ENCODE data around the gene NPAS2.

NPAS2 gene

DNA sequence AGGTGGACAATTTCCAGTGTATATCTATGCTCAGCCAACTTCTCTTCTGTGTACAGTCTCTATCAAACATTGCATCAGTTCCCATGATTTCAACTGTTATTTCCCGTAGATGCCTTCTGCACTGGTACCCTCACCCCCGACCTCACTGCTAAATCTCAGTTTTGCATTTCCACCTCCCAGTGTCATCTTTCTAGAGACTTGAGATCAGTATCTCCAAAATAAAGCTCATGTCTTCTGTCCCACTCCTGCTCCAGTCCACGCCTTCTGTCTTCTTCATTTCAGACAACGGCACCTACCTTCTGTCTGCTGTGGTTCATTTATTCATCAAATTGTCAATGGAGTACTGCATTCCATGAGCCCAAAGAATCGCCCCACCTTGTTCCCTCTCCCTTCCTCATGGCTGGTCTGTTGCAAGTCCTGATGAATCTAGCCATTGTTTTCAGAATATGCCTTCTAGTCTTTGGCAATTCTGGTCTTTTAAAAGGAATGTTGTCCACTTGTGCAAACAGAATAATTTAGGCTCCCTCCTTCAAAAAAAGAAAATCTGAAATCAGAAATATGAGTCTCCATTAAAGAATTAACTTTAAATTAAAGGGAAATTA lies 23.3 kb upstream of the NPAS2 start:
- no peak for DNase-seq
- intact Hi-C loops (cut with DNase I; ENCODE audit: low total_unique reads): no loop called here
- no peaks in the 10 kb centered on the region for H3K9me3 ChIP-seq
- no peaks in the 10 kb centered on the region for H3K36me3 ChIP-seq
- peaks cover 0 to 3% of the 10 kb centered on the region in 2 donors for H3K27me3 ChIP-seq
- peaks cover 0 to 6% (median 0%) of the 10 kb centered on the region in 4 donors for H3K4me1 ChIP-seq
- TF ChIP-seq, protein P1, sequence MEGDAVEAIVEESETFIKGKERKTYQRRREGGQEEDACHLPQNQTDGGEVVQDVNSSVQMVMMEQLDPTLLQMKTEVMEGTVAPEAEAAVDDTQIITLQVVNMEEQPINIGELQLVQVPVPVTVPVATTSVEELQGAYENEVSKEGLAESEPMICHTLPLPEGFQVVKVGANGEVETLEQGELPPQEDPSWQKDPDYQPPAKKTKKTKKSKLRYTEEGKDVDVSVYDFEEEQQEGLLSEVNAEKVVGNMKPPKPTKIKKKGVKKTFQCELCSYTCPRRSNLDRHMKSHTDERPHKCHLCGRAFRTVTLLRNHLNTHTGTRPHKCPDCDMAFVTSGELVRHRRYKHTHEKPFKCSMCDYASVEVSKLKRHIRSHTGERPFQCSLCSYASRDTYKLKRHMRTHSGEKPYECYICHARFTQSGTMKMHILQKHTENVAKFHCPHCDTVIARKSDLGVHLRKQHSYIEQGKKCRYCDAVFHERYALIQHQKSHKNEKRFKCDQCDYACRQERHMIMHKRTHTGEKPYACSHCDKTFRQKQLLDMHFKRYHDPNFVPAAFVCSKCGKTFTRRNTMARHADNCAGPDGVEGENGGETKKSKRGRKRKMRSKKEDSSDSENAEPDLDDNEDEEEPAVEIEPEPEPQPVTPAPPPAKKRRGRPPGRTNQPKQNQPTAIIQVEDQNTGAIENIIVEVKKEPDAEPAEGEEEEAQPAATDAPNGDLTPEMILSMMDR (IDR thresholded peaks at IDR 0.05): no peak
- H3K27ac ChIP-seq: no peak overlapping the region
- no peak overlapping the region for H3K4me3 ChIP-seq

DNA sequence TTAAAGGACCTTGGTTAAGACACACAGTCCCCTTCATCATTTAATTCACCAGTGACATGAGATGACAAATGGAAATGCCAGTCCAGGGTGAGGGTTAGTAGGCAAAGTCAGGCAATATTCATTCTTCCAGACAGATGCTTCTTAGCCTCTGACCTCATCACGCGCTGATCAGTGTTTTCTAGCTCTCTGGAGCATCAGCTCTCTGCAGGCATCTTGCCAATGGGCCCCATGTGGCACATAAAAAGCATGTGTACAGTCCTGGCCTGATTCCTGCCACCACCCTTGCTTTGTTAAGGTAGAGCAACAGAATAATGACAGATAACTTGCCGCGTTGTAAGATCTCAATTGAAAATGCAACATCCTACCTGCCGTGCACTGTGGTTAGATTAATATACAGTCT lies 20.3 kb upstream of the NPAS2 start:
- Histone ChIP-seq H3K27me3 (peaks cover 0 to 3% of the 10 kb centered on the region in 2 donors), H3K27ac (no peak overlapping the region), H3K36me3 (no peaks in the 10 kb centered on the region), H3K9me3 (no peaks in the 10 kb centered on the region), H3K4me3 (no peak overlapping the region), H3K4me1 (peaks cover 0 to 6% (median 0%) of the 10 kb centered on the region in 4 donors)
- DNase-seq: no peak
- intact Hi-C loops (cut with DNase I; ENCODE audit: low total_unique reads): no loop called here
- TF ChIP-seq, protein P1 (IDR thresholded peaks at IDR 0.05): no peak

DNA sequence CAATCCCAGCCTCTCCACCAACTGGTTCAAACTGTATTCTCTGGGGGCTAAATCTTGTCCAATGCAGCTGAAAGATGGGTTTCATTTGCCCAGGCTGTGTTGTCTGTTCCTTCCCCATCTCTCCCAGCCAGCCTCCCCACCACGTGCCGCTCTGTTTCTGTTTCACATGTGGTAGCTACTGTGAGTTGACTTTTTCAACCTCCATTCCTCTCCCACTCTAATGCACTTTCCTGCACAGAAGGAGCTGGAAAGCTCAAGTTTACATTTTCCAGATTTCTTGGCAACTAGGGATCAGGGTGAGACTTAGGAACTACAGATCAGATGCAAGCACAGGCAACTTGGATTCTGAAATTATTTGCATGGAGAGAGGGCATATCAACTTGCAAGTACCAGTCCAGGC lies 19.0 kb upstream of the NPAS2 start:
- TF ChIP-seq, protein P1 (IDR thresholded peaks at IDR 0.05): no peak
- peaks cover 0 to 3% of the 10 kb centered on the region in 2 donors for H3K27me3 ChIP-seq
- H3K4me3 ChIP-seq: no peak overlapping the region
- no peaks in the 10 kb centered on the region for H3K9me3 ChIP-seq
- peaks cover 0 to 6% (median 0%) of the 10 kb centered on the region in 4 donors for H3K4me1 ChIP-seq
- intact Hi-C loops (cut with DNase I; ENCODE audit: low total_unique reads): no loop called here
- H3K36me3 ChIP-seq: no peaks in the 10 kb centered on the region
- no peak overlapping the region for H3K27ac ChIP-seq
- no peak for DNase-seq

DNA sequence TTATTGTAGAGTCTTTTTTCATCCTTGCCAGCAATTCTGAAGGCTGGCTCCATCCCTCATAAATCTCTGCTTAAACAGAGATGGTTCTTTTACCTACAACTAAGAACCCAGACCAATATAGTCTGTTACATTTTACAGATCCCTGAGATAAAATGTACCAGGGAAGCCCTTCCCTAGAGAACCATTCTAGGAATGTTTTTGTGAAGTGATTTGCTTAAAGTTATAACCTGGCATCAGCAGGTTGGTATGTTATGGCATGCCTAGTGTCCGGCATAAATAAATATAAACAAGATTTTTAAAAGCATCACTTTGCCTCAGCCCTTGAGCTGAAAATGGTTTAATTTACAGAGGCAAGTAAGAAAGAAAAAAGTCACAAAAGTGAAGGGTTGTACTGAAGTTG lies 18.5 kb upstream of the NPAS2 start:
- H3K4me3 ChIP-seq: no peak overlapping the region
- H3K4me1 ChIP-seq: peaks cover 0 to 6% (median 0%) of the 10 kb centered on the region in 4 donors
- H3K9me3 ChIP-seq: no peaks in the 10 kb centered on the region
- H3K27me3 ChIP-seq: peaks cover 0 to 2% of the 10 kb centered on the region in 2 donors
- intact Hi-C loops (cut with DNase I; ENCODE audit: low total_unique reads): no loop called here
- TF ChIP-seq, protein P1 (IDR thresholded peaks at IDR 0.05): no peak
- H3K27ac ChIP-seq: no peak overlapping the region
- no peak for DNase-seq
- no peaks in the 10 kb centered on the region for H3K36me3 ChIP-seq

DNA sequence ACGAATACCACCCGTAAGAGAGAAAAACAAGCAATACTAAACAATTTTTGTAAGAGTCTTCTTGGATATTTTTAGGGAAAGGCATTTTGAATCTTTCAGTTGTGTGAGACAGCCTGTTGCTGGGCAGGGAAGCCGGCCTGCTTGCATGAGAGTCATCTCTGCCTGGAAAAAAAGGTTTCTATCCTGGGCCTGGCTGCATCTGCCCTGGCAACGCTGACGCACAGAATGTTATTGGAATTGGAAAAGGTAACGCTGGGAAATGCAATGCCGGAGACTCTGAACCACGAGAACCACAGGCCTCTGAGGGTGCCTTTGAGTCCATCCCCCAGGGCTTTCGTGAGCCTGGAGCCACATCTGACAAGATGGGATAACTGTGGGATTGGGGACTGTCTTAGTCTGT lies 17.9 kb upstream of the NPAS2 start:
- no peak overlapping the region for H3K4me3 ChIP-seq
- H3K9me3 ChIP-seq: no peaks in the 10 kb centered on the region
- peaks cover 0 to 6% (median 0%) of the 10 kb centered on the region in 4 donors for H3K4me1 ChIP-seq
- H3K36me3 ChIP-seq: no peaks in the 10 kb centered on the region
- no peak overlapping the region for H3K27ac ChIP-seq
- no peak for DNase-seq
- TF ChIP-seq, protein P1 (IDR thresholded peaks at IDR 0.05): no peak
- intact Hi-C loops (cut with DNase I; ENCODE audit: low total_unique reads): no loop called here
- H3K27me3 ChIP-seq: no peaks in the 10 kb centered on the region

DNA sequence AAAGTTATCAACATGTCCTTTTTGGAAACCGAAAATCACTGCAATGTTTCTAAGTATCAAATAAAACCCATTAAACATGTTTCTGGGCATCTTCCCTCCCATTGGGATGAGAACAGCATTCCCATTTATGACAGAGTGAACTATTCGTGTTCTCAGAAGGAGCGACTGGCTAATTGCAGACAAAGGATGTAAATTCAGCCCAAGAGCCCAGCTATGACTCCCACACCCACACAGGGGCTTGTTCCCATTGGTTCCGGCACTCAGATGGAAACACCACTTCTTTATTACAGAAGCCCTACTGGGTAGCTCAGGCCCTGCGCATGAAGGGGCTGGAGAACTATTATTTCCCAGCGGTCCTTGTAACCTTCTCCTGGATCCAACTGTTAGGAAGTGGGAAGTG lies 16.6 kb upstream of the NPAS2 start:
- no peaks in the 10 kb centered on the region for H3K9me3 ChIP-seq
- DNase-seq: no peak
- H3K36me3 ChIP-seq: no peaks in the 10 kb centered on the region
- H3K27me3 ChIP-seq: no peaks in the 10 kb centered on the region
- no peak overlapping the region for H3K27ac ChIP-seq
- H3K4me1 ChIP-seq: peaks cover 0 to 6% (median 0%) of the 10 kb centered on the region in 4 donors
- TF ChIP-seq, protein P1 (IDR thresholded peaks at IDR 0.05): no peak
- intact Hi-C loops (cut with DNase I; ENCODE audit: low total_unique reads): no loop called here
- no peak overlapping the region for H3K4me3 ChIP-seq

All from tibial artery (tissue), 4 donors.